ENCODE results near the gene CIAO2B. TPM values are rescaled to one million over a fixed set of nuclear protein-coding genes. Genes with fewer than 3 reads are reported as not detected.
"Not testable (repeated sequence)": the region's sequence is repeated elsewhere in the genome, so short reads cannot be mapped to it uniquely, and the experiment has no call there.

Gene CIAO2B
- total RNA-seq, 1 donor from 2014 or later: 129 TPM

- DNase-seq (ENCODE audit: low read depth): no peak
Observed at GRCh38 chr16:66937725-66938337, 3.6 kb upstream of the CIAO2B start.

GRCh38 chr16:66936889-66937554, 2.8 kb upstream of the CIAO2B start:
- no peak for DNase-seq (ENCODE audit: low read depth)

GRCh38 chr16:66936462-66936861, 2.3 kb upstream of the CIAO2B start:
- no peak for DNase-seq (ENCODE audit: low read depth)

GRCh38 chr16:66935314-66936011, 1.3 kb upstream of the CIAO2B start, which contains the start of gene CES2:
Gene CES2, plus strand, starts transcription at chr16:66935516. Its CDS starts 120 bp downstream, at chr16:66935636.
- peak; percentile 70 for DNase-seq (ENCODE audit: low read depth)

GRCh38 chr16:66934839-66935313, 674 bp upstream of the CIAO2B start:
- DNase-seq (ENCODE audit: low read depth): not testable (repeated sequence)

DNA sequence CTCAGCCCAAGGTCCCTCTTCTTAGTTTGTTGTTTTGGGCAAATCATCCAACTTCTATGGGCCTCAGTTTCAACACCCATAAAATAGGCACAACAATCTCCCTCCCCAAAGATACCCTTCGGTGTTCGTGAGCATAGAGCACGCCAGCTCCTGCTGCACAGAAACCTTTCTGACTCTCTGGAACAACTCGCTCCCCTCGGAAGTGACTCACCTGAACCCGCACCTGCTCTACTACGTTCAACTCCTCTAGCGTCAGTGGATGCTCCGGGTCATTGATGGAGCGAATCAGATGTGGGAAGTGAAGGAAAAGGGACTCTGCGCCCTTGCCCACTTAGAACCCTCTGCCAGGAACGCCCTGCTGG, 445 bp downstream of the CIAO2B start:
- DNase-seq (ENCODE audit: low read depth): peak; percentile 41

DNA sequence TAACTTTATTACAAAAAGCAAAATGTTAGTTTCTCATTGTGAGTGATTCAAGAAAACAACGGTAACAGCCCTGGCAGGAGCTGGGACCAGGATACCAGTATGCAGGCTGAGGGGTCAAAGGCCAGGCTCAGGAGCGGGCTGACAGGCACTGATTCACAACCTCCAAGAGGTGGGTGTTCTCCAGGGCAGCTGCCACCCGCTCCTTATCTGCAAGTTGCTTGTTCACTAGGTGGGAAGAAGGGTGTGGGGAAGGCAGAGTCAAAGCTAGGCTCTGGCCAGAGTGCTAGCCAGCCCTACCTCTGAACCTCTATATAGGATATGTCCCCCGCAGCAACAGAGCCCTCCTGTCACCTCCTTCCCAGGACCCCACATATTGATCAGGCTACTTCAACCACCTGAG, 2.1 kb downstream of the CIAO2B start:
- DNase-seq (ENCODE audit: low read depth): no peak

DNA sequence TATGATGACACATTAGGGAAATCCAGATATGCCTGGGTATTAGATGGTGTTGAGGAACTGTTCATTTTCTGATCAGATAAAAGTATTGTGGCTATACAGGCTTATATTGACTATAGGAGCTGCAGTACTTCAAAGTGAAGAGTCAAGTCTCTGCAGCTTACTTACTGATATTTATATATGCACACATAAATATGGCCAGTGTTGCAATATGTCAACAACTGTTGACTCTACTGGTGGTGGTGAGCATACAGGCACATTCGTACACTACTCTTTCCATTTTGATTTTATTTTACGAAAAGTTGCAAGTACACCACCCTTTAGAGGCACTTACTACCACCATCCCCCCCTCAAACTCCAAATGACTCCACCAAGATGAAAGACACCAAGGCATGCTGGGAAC, 2.5 kb downstream of the CIAO2B start:
- DNase-seq (ENCODE audit: low read depth): no peak

DNA sequence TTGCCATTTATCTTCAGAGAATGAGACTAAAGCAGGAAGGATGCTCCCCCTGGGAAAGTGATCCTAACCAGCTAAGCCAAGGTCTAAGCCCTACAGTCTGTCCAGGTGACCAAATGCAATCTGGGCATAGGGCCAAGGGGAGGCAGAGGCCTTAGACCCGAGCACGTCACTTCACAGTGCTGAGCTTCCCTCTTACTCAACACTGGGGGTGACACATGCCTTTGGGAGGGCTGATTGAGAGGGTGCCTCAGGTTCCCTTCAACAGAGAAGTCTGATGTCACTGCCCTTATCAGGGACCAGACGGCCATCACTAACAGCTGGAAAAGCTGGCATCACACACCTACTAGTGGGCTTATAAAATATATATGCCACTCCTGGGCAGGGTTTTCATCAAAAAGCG, 4.0 kb downstream of the CIAO2B start:
- DNase-seq (ENCODE audit: low read depth): peak; percentile 90

DNA sequence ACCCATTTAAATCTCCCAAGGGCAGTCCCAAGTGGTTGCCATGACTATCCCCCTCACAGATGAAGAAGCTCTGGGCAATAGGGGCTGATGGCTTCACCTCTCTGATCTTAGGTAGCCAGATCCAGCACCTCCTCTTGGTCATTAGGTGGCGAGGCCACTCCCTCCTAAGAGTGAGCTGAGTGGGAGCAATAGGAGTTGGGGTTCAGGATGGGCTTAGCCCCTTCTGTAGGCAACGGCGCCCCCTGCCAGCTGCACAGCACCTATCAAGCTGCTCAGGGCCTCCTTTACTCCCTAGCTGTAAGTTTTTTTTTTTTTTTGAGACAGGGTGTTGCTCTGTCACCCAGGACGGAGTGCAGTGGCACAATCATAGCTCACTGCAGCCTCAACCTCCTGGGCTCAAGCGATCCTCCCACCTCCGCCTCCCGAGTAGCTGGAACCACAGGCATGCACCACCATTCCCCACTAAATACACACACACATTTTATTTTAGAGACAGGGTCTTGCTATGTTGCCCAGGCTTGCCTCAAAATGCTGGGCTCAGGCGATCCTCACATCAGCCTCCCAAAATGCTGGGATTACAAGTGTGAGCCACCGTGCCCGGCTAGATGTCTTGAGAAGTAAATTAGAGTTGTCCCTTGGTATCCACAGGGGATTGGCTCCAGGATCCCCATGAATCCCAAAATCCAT, 5.4 kb downstream of the CIAO2B start:
- peak; percentile 41 for DNase-seq (ENCODE audit: low read depth)

DNA sequence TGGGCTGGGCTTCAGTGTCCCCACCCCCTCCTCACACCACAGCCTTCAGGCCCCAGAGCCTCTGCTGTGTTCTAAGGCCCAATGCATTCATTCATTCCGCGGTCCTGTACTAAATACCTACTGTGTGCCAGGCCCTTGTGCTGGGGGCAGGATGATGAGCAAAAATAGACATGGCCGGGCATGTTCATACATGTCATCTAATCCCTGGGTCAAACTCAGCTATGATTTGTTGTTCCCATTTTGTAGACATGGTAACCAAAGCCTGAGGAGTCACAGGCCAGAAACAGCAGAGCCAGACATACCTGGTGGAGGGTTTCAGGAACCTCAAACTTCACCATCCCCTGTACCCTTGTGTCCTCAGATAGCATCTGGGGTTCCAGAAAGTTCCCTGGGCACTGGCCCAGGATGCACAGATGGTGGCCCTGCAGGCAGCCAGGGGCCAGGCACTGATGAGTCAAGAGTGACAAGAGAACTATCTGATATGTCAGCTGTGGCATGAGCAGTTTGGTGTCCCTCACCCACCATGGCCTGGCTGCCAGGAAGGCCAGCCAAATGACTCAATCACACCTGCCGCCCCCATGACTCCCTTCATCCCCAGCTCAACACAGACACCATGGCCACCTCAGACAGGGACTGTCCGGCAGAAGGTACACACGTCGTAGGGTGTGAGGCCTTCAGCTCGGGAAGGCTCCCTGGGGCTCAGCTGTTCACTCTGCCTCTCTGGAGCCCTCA, 6.1 kb downstream of the CIAO2B start:
- DNase-seq (ENCODE audit: low read depth): peak; percentile 35

DNA sequence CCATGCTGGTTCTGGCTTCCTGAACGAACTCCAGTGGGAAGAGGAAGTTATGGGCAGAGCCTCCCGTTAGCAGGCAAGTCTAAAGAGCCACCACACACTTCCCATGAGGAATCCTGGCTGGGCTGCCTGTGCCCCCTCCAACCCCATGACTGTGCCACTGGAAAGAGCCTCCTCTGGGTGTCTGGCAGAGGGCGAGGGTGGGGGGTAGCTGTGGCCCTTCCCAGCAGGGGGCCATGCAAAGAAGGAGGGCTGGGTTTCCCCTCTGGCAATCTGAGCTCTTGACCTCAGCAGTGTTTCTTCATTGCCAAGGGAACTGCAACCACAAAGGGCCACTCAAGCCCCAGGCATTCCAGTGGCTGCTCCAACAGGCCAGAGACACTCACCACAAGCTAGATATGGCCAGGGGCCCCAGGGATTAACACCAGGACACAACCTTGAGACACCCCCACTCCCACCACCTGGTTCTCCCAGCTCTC, 7.2 kb downstream of the CIAO2B start:
- DNase-seq (ENCODE audit: low read depth): peak; percentile 98

DNA sequence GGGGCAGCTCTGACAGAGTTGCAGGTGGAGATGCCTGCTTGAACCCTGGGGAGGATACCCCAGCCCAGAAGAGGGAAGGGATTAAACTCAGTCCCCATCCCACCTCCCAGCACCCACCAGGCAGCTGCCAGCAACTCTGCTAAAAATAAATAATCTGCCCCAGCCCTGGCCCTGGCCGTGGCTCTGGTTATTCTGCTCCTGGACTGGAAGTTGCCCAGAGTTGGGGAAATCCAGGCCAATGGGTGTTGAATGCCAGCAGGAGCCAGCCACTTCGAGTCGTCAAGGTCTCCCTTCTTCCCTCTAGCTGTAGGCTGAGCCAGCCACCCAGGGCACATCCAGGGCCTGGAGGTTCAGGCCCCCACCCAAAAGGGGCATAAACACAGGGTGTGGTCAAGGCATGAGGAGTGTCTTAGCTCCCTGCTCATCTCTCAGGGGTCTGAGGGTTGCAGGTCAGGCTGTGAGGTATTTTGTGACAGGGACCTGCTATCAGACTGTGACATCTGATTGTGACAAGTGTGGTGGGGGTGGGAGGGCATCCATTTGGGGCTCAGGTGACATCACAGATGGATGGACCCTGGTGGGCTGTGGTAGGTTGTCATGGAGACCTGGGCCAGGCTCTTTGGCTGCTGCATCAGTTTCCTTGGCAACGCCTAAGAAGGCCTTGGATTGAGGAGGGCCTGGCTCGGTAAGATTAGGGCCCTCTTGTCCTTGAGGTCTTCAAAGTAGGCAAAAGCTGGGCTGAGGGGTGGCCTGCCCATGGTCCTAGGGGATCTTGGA, 7.8 kb downstream of the CIAO2B start:
- peak; percentile 47 for DNase-seq (ENCODE audit: low read depth)

- DNase-seq (ENCODE audit: low read depth): peak; percentile 74
Observed at GRCh38 chr16:66925322-66925840, 8.8 kb downstream of the CIAO2B start, which contains the start of gene RRAD. Gene RRAD, minus strand, starts transcription at chr16:66925535. Its CDS starts 356 bp downstream, at chr16:66925179.

- no peak for DNase-seq (ENCODE audit: low read depth)
Observed at GRCh38 chr16:66924527-66925321, 9.5 kb downstream of the CIAO2B start.

DNA sequence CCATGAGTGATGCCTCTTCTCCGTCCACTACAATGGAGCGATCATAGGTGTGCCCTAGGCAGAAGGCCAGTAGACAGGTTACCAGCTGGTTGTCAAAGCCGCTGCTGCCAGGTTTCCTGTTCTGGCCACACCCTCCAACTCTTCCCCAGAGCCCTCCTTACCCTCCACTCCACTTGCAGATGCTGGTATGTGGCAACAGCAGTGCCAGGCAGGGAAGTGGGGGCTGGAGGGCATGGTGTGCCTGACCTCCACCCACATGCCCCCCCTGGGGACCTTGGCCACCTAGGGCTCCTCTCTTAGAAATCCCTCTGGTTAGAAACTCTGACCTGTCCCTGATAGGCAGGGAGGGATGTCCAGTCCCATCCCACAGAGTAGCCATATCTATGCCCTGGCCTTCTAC, 10.3 kb downstream of the CIAO2B start:
- no peak for DNase-seq (ENCODE audit: low read depth)

GRCh38 chr16:66923247-66923731, 10.9 kb downstream of the CIAO2B start:
- no peak for DNase-seq (ENCODE audit: low read depth)

DNA sequence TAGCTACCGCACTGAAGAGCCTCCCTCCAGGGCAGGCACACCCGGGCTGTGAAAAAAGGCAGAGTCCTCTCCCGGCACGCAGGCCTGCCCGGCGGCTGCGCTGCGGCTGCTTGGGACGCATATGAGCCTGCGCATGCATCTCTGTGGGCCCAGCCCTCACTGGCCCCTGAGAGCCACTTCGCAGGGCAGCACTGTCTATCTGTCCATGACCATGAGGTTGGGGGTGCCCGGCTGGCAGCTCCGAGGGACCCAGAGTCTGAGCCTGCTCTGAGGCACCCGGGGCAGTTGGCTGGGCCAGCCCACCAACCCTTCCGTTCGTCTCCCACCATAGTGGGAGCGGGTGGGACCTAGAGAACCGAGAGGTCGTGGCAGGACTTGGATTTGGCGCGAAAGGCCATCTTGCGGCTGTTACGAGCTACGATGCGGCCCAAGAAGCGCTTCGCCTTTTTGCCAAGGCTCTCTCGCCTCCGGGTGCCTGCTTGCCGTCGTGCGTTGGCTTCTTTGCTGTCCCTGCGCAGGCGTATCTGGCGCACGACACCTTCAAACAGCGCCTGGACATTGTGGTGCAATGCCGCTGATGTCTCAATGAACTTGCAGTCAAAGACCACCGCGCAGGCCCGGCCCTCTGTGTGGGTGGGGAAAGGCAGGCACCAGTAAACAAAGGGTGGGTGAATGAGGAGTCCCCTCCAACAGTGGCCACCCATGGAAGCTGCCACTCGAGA, 12.3 kb downstream of the CIAO2B start:
- DNase-seq (ENCODE audit: low read depth): no peak
